SK-N-SH treated with all-trans-retinoic acid at 6 μM for 48 hours (cell line): ENCODE results near the gene USP15.

Experiments used
- BACH2 ChIP-seq: fragments of 250-450 bp; sonication (Bioruptor Pico); IDR thresholded peaks from 2 replicates; pipeline ENCODE4 v1.9.0; 2021; ENCODE audit warnings: mild to moderate bottlenecking, borderline replicate concordance
- CSRNP3 ChIP-seq: fragments of 250-450 bp; sonication (Bioruptor Pico); IDR thresholded peaks from 2 replicates; pipeline ENCODE4 v1.5.1; 2021; ENCODE audit warnings: mild to moderate bottlenecking, moderate library complexity
- ISL1 ChIP-seq: fragments of 250-450 bp; sonication (Bioruptor Pico); IDR thresholded peaks from 2 replicates; pipeline ENCODE4 v2.1.2; 2022; ENCODE audit warnings: mild to moderate bottlenecking, moderate library complexity
- PATZ1 ChIP-seq: fragments of 250-450 bp; sonication (Bioruptor Pico); IDR thresholded peaks from 2 replicates; pipeline ENCODE4 v1.8.0; 2020; ENCODE audit warnings: mild to moderate bottlenecking, moderate library complexity, borderline replicate concordance
- POU6F1 ChIP-seq: fragments of 250-450 bp; sonication (Bioruptor Pico); IDR thresholded peaks from 2 replicates; pipeline ENCODE4 v1.8.0; 2021; ENCODE audit warnings: low read depth, mild to moderate bottlenecking, moderate library complexity, borderline replicate concordance
- PPARA ChIP-seq: fragments of 250-450 bp; sonication (Bioruptor Pico); IDR thresholded peaks from 2 replicates; pipeline ENCODE4 v1.5.0; 2020; ENCODE audit warnings: mild to moderate bottlenecking, borderline replicate concordance
- RARB ChIP-seq: fragments of 250-450 bp; sonication (Bioruptor Pico); IDR thresholded peaks from 2 replicates; pipeline ENCODE4 v1.8.0; 2021; ENCODE audit warnings: mild to moderate bottlenecking, moderate library complexity
- SNAI2 ChIP-seq: fragments of 250-450 bp; sonication (Bioruptor Pico); IDR thresholded peaks from 2 replicates; pipeline ENCODE4 v1.5.0; 2020; ENCODE audit warnings: mild to moderate bottlenecking, moderate library complexity
- TCF4 ChIP-seq: fragments of 250-450 bp; sonication (Bioruptor Pico); IDR thresholded peaks from 2 replicates; pipeline ENCODE4 v1.8.0; 2021; ENCODE audit warnings: mild to moderate bottlenecking, moderate library complexity, borderline replicate concordance
- TOX ChIP-seq: fragments of 250-450 bp; sonication (Bioruptor Pico); IDR thresholded peaks from 2 replicates; pipeline ENCODE4 v1.8.0; 2021; ENCODE audit warnings: mild to moderate bottlenecking, moderate library complexity, borderline replicate concordance
- TSHZ2 ChIP-seq: fragments of 250-450 bp; sonication (Bioruptor Pico); IDR thresholded peaks from 2 replicates; pipeline ENCODE4 v1.5.0; 2020; ENCODE audit warnings: mild to moderate bottlenecking, moderate library complexity

GRCh38 chr12:62320054-62320453, 59.9 kb downstream of the USP15 start:
- TF ChIP-seq POU6F1 (CRISPR knock-in tag) (no peak), PATZ1 (no peak), ISL1 (CRISPR knock-in tag) (no peak), CSRNP3 (CRISPR knock-in tag) (no peak), PPARA (no peak), TOX (CRISPR knock-in tag) (no peak), BACH2 (CRISPR knock-in tag) (no peak), TCF4 (CRISPR knock-in tag) (no peak), SNAI2 (no peak), RARB (CRISPR knock-in tag) (no peak), TSHZ2 (CRISPR knock-in tag) (no peak)
